HEK293 (cell line): ENCODE results near the gene RACGAP1.

ENCODE experiments used
- CTCF ChIP-seq: fragments of 450-650 bp; formaldehyde crosslinking; IDR thresholded peaks from 2 replicates; pipeline ENCODE4 v1.5.1; 2016; ENCODE audit warnings: missing biosample characterization, missing genetic modification characterization
- HOXC10 ChIP-seq: sonication (generic); formaldehyde crosslinking; IDR thresholded peaks from 2 replicates; pipeline ENCODE4 v1.8.1; 2023; ENCODE audit warnings: mild to moderate bottlenecking, missing genetic modification reagents
- HOXD13 ChIP-seq: sonication (generic); formaldehyde crosslinking; IDR thresholded peaks from 2 replicates; pipeline ENCODE4 v1.8.0; 2022; ENCODE audit warnings: missing genetic modification reagents, borderline replicate concordance
- PATZ1 ChIP-seq: fragments of 450-650 bp; formaldehyde crosslinking; IDR thresholded peaks from 2 replicates; pipeline ENCODE4 v1.5.1; 2016; ENCODE audit warnings: missing biosample characterization, missing genetic modification characterization
- PRDM6 ChIP-seq: fragments of 450-650 bp; formaldehyde crosslinking; IDR thresholded peaks from 2 replicates; pipeline ENCODE4 v1.5.1; 2017; ENCODE audit warnings: missing biosample characterization, missing genetic modification characterization
- ZBTB17 ChIP-seq: fragments of 450-650 bp; formaldehyde crosslinking; IDR thresholded peaks from 2 replicates; pipeline ENCODE4 v1.5.1; 2016; ENCODE audit warnings: missing biosample characterization, missing genetic modification characterization
- ZFP37 ChIP-seq: fragments of 450-650 bp; formaldehyde crosslinking; IDR thresholded peaks from 2 replicates; pipeline ENCODE4 v1.5.1; 2016; ENCODE audit warnings: missing biosample characterization, missing genetic modification characterization
- ZNF133 ChIP-seq: fragments of 450-650 bp; formaldehyde crosslinking; IDR thresholded peaks from 2 replicates; pipeline ENCODE4 v1.5.1; 2016; ENCODE audit warnings: missing biosample characterization, missing genetic modification characterization
- ZNF211 ChIP-seq: fragments of 450-650 bp; formaldehyde crosslinking; IDR thresholded peaks from 2 replicates; pipeline ENCODE4 v1.5.1; 2016; ENCODE audit warnings: low read depth, missing biosample characterization, missing genetic modification characterization
- ZNF221 ChIP-seq: fragments of 450-650 bp; formaldehyde crosslinking; IDR thresholded peaks from 2 replicates; pipeline ENCODE4 v1.5.1; 2017; ENCODE audit warnings: missing biosample characterization, missing genetic modification characterization, borderline replicate concordance
- ZNF223 ChIP-seq: fragments of 450-650 bp; formaldehyde crosslinking; IDR thresholded peaks from 2 replicates; pipeline ENCODE4 v1.5.1; 2016; ENCODE audit warnings: missing biosample characterization, missing genetic modification characterization
- ZNF24 ChIP-seq: fragments of 450-650 bp; formaldehyde crosslinking; IDR thresholded peaks from 2 replicates; pipeline ENCODE4 v1.5.1; 2016; ENCODE audit warnings: missing biosample characterization, missing genetic modification characterization
- ZNF324 ChIP-seq: fragments of 450-650 bp; formaldehyde crosslinking; IDR thresholded peaks from 2 replicates; pipeline ENCODE4 v1.5.1; 2016; ENCODE audit warnings: missing biosample characterization, missing genetic modification characterization
- ZNF366 ChIP-seq: fragments of 450-650 bp; formaldehyde crosslinking; conservative IDR thresholded peaks from 2 replicates; pipeline ENCODE4 v1.5.1; 2016; ENCODE audit warnings: missing biosample characterization, missing genetic modification characterization
- ZNF514 ChIP-seq: fragments of 450-650 bp; formaldehyde crosslinking; IDR thresholded peaks from 2 replicates; pipeline ENCODE4 v1.5.1; 2016; ENCODE audit warnings: missing biosample characterization, missing genetic modification characterization
- ZNF549 ChIP-seq: fragments of 450-650 bp; IDR thresholded peaks from 2 replicates; pipeline ENCODE4 v1.5.1; 2018; ENCODE audit warnings: missing biosample characterization, missing genetic modification characterization, mild to moderate bottlenecking, inconsistent platforms, moderate library complexity
- ZNF555 ChIP-seq: fragments of 450-650 bp; formaldehyde crosslinking; conservative IDR thresholded peaks from 2 replicates; pipeline ENCODE4 v1.5.1; 2017; ENCODE audit warnings: missing biosample characterization, mild to moderate bottlenecking, missing genetic modification characterization, inconsistent platforms
- ZNF624 ChIP-seq: fragments of 450-650 bp; formaldehyde crosslinking; IDR thresholded peaks from 2 replicates; pipeline ENCODE4 v1.5.1; 2017; ENCODE audit warnings: missing biosample characterization, missing genetic modification characterization
- ZNF629 ChIP-seq: fragments of 450-650 bp; formaldehyde crosslinking; IDR thresholded peaks from 2 replicates; pipeline ENCODE4 v1.5.1; 2017; ENCODE audit warnings: missing biosample characterization, missing genetic modification characterization
- ZNF654 ChIP-seq: fragments of 450-650 bp; formaldehyde crosslinking; IDR thresholded peaks from 2 replicates; pipeline ENCODE4 v1.5.1; 2016; ENCODE audit warnings: low read depth, missing biosample characterization, missing genetic modification characterization
- ZNF791 ChIP-seq: fragments of 450-650 bp; formaldehyde crosslinking; IDR thresholded peaks from 2 replicates; pipeline ENCODE4 v1.5.1; 2016; ENCODE audit warnings: missing biosample characterization, missing genetic modification characterization
- ZSCAN16 ChIP-seq: fragments of 450-650 bp; formaldehyde crosslinking; IDR thresholded peaks from 2 replicates; pipeline ENCODE4 v1.5.1; 2016; ENCODE audit warnings: missing biosample characterization, missing genetic modification characterization
- ZSCAN23 ChIP-seq: fragments of 450-650 bp; formaldehyde crosslinking; IDR thresholded peaks from 2 replicates; pipeline ENCODE4 v1.5.1; 2016; ENCODE audit warnings: missing biosample characterization, missing genetic modification characterization
- TF ChIP-seq, protein P1 (sequence below): fragments of 450-650 bp; formaldehyde crosslinking; IDR thresholded peaks from 2 replicates; pipeline ENCODE4 v1.5.1; 2016; ENCODE audit warnings: missing biosample characterization, missing genetic modification characterization
- TF ChIP-seq, protein P2 (sequence below): sonication (generic); formaldehyde crosslinking; IDR thresholded peaks from 2 replicates; pipeline ENCODE4 v1.8.1; 2022; ENCODE audit warnings: mild to moderate bottlenecking, moderate library complexity, missing genetic modification reagents
- TF ChIP-seq, protein P3 (sequence below): fragments of 450-650 bp; formaldehyde crosslinking; IDR thresholded peaks from 2 replicates; pipeline ENCODE4 v1.5.1; 2017; ENCODE audit warnings: missing biosample characterization, missing genetic modification characterization
- TF ChIP-seq, protein P4 (sequence below): fragments of 450-650 bp; formaldehyde crosslinking; IDR thresholded peaks from 2 replicates; pipeline ENCODE4 v1.5.1; 2016; ENCODE audit warnings: missing biosample characterization, missing genetic modification characterization, borderline replicate concordance

The RACGAP1 gene

GRCh38 chr12:50055831-50056638 lies 30.7 kb upstream of the RACGAP1 start (continued):
- TF ChIP-seq ZSCAN16 (tag by site-specific recombination) (no peak), ZNF791 (tag by site-specific recombination) (no peak), ZNF366 (tag by site-specific recombination) (no peak), ZNF654 (peak; percentile 92), PRDM6 (no peak), ZNF514 (tag by site-specific recombination) (no peak), ZNF624 (no peak), CTCF (tag by site-specific recombination) (peak; percentile 86), ZNF629 (tag by site-specific recombination) (no peak), ZBTB17 (tag by site-specific recombination) (peak; percentile 56), ZNF324 (tag by site-specific recombination) (0 out of 2 replicates have a peak, but pooled peaks have one; percentile 16), ZNF221 (no peak), HOXC10 (CRISPR knock-in tag) (no peak), ZSCAN23 (tag by site-specific recombination) (no peak), ZNF24 (tag by site-specific recombination) (no peak), ZNF223 (tag by site-specific recombination) (no peak), ZNF133 (tag by site-specific recombination) (no peak), PATZ1 (tag by site-specific recombination) (peak; percentile 65), ZNF555 (tag by site-specific recombination) (no peak), ZFP37 (tag by site-specific recombination) (no peak), ZNF211 (tag by site-specific recombination) (no peak), ZNF549 (tag by site-specific recombination) (no peak), HOXD13 (no peak)
- TF ChIP-seq, protein P1, sequence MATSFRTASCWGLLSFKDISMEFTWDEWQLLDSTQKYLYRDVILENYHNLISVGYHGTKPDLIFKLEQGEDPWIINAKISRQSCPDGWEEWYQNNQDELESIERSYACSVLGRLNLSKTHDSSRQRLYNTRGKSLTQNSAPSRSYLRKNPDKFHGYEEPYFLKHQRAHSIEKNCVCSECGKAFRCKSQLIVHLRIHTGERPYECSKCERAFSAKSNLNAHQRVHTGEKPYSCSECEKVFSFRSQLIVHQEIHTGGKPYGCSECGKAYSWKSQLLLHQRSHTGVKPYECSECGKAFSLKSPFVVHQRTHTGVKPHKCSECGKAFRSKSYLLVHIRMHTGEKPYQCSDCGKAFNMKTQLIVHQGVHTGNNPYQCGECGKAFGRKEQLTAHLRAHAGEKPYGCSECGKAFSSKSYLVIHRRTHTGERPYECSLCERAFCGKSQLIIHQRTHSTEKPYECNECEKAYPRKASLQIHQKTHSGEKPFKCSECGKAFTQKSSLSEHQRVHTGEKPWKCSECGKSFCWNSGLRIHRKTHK, result no peak
- TF ChIP-seq, protein P2, sequence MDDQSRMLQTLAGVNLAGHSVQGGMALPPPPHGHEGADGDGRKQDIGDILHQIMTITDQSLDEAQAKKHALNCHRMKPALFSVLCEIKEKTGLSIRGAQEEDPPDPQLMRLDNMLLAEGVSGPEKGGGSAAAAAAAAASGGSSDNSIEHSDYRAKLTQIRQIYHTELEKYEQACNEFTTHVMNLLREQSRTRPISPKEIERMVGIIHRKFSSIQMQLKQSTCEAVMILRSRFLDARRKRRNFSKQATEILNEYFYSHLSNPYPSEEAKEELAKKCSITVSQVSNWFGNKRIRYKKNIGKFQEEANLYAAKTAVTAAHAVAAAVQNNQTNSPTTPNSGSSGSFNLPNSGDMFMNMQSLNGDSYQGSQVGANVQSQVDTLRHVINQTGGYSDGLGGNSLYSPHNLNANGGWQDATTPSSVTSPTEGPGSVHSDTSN, result no peak
- TF ChIP-seq, protein P3, sequence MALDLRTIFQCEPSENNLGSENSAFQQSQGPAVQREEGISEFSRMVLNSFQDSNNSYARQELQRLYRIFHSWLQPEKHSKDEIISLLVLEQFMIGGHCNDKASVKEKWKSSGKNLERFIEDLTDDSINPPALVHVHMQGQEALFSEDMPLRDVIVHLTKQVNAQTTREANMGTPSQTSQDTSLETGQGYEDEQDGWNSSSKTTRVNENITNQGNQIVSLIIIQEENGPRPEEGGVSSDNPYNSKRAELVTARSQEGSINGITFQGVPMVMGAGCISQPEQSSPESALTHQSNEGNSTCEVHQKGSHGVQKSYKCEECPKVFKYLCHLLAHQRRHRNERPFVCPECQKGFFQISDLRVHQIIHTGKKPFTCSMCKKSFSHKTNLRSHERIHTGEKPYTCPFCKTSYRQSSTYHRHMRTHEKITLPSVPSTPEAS (tag by site-specific recombination), result no peak; the same call in 1 of the 2 replicates
- TF ChIP-seq, protein P4, sequence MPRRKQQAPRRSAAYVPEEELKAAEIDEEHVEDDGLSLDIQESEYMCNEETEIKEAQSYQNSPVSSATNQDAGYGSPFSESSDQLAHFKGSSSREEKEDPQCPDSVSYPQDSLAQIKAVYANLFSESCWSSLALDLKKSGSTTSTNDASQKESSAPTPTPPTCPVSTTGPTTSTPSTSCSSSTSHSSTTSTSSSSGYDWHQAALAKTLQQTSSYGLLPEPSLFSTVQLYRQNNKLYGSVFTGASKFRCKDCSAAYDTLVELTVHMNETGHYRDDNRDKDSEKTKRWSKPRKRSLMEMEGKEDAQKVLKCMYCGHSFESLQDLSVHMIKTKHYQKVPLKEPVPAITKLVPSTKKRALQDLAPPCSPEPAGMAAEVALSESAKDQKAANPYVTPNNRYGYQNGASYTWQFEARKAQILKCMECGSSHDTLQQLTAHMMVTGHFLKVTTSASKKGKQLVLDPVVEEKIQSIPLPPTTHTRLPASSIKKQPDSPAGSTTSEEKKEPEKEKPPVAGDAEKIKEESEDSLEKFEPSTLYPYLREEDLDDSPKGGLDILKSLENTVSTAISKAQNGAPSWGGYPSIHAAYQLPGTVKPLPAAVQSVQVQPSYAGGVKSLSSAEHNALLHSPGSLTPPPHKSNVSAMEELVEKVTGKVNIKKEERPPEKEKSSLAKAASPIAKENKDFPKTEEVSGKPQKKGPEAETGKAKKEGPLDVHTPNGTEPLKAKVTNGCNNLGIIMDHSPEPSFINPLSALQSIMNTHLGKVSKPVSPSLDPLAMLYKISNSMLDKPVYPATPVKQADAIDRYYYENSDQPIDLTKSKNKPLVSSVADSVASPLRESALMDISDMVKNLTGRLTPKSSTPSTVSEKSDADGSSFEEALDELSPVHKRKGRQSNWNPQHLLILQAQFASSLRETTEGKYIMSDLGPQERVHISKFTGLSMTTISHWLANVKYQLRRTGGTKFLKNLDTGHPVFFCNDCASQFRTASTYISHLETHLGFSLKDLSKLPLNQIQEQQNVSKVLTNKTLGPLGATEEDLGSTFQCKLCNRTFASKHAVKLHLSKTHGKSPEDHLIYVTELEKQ (tag by site-specific recombination), result no peak
